OCI-LY1 (cell line): Measurements from ENCODE around the gene DNAH8.

Experiments
- H2AFZ ChIP-seq: fragments of 200-600 bp; sonication (generic), shearing (Covaris generic); 2 replicates; pipeline ENCODE4 v1.6.0; 2014; ENCODE audit warnings: antibody characterized with exemption, mild to moderate bottlenecking, low read length
- H3F3A ChIP-seq: fragments of 200-600 bp; sonication (generic), shearing (Covaris generic); 2 replicates; pipeline ENCODE4 v1.6.0; 2014; ENCODE audit warnings: mild to moderate bottlenecking, antibody characterized with exemption, low read length, moderate library complexity; ENCODE audit not compliant: insufficient read depth
- H3K27ac ChIP-seq: fragments of 200-600 bp; sonication (generic); 2 replicates; pipeline ENCODE4 v1.5.1; 2014; ENCODE audit warnings: low read length, mixed run types, mild to moderate bottlenecking, low read depth; ENCODE audit not compliant: poor library complexity, severe bottlenecking
- H3K27me3 ChIP-seq: fragments of 200-600 bp; sonication (generic); 2 replicates; pipeline ENCODE4 v1.6.0; 2014; ENCODE audit warnings: antibody characterized with exemption, mild to moderate bottlenecking, low read length, moderate library complexity; ENCODE audit not compliant: insufficient read depth
- H3K36me3 ChIP-seq: fragments of 200-600 bp; sonication (generic); 2 replicates; pipeline ENCODE4 v1.6.1; 2014; ENCODE audit warnings: mild to moderate bottlenecking, antibody characterized with exemption, low read length, moderate library complexity, mixed read lengths; ENCODE audit not compliant: insufficient read depth
- H3K4me1 ChIP-seq: fragments of 200-600 bp; sonication (generic); 2 replicates; pipeline ENCODE4 v1.5.1; 2014; ENCODE audit warnings: mild to moderate bottlenecking, low read length, moderate library complexity; ENCODE audit not compliant: insufficient read depth, severe bottlenecking
- H3K4me2 ChIP-seq: fragments of 200-600 bp; sonication (generic), shearing (Covaris generic); 2 replicates; pipeline ENCODE4 v1.6.1; 2014; ENCODE audit warnings: low read length
- H3K4me3 ChIP-seq: fragments of 200-600 bp; sonication (generic); 2 replicates; pipeline ENCODE4 v1.5.1; 2014; ENCODE audit warnings: low read length, low read depth, mild to moderate bottlenecking, mixed read lengths; ENCODE audit not compliant: poor library complexity, severe bottlenecking
- H3K79me2 ChIP-seq: fragments of 200-600 bp; shearing (Covaris generic); 2 replicates; pipeline ENCODE4 v1.6.1; 2016; ENCODE audit warnings: mixed run types, low read length, mixed read lengths; ENCODE audit not compliant: insufficient read depth
- H3K9ac ChIP-seq: fragments of 200-600 bp; sonication (generic), shearing (Covaris generic); 2 replicates; pipeline ENCODE4 v1.6.1; 2014; ENCODE audit warnings: mild to moderate bottlenecking, low read length, mixed read lengths
- H3K9me2 ChIP-seq: fragments of 200-600 bp; sonication (generic), shearing (Covaris generic); 2 replicates; pipeline ENCODE4 v1.6.1; 2014; ENCODE audit warnings: low read depth, mild to moderate bottlenecking, low read length, mixed read lengths
- H3K9me3 ChIP-seq: fragments of 200-600 bp; shearing (Covaris generic); 2 replicates; pipeline ENCODE4 v1.6.1; 2014; ENCODE audit warnings: low read length, mixed read lengths
- H4K20me1 ChIP-seq: fragments of 200-600 bp; sonication (generic), shearing (Covaris generic); 2 replicates; pipeline ENCODE4 v1.6.0; 2016; ENCODE audit warnings: mild to moderate bottlenecking, low read length; ENCODE audit not compliant: insufficient read depth
- EZH2 ChIP-seq: fragments of 200-600 bp; sonication (generic), shearing (Covaris generic); IDR thresholded peaks from 2 replicates; pipeline ENCODE4 v1.8.0; 2017; ENCODE audit warnings: borderline replicate concordance, mixed run types, mild to moderate bottlenecking, antibody characterized with exemption, low read length, moderate library complexity, mixed read lengths
- TF ChIP-seq, protein P1 (sequence below): fragments of 200-600 bp; sonication (generic), shearing (Covaris generic); IDR thresholded peaks from 2 replicates; pipeline ENCODE4 v1.5.1; 2017; ENCODE audit warnings: mild to moderate bottlenecking, antibody characterized with exemption, low read length, moderate library complexity, mixed read lengths

DNAH8 gene

GRCh38 chr6:38857815-38858214 is 142.7 kb downstream of the DNAH8 start:
- no peaks in the 10 kb centered on the region for H3K79me2 ChIP-seq
- H3K4me2 ChIP-seq, result no peak overlapping the region
- no peaks in the 10 kb centered on the region for H3K36me3 ChIP-seq
- H3K4me1 ChIP-seq, result no peaks in the 10 kb centered on the region
- H3K9ac ChIP-seq, result no peak overlapping the region
- H4K20me1 ChIP-seq, result no peaks in the 10 kb centered on the region
- no peaks in the 10 kb centered on the region for H3K9me3 ChIP-seq
- H3K9me2 ChIP-seq, result no peaks in the 10 kb centered on the region
- H3K27ac ChIP-seq, result no peak overlapping the region
- no peaks in the 10 kb centered on the region for H3F3A ChIP-seq
- H3K4me3 ChIP-seq, result no peak overlapping the region
- no peak overlapping the region for H2AFZ ChIP-seq
- no peaks in the 10 kb centered on the region for H3K27me3 ChIP-seq
- no peak for TF ChIP-seq EZH2
- TF ChIP-seq, protein P1, sequence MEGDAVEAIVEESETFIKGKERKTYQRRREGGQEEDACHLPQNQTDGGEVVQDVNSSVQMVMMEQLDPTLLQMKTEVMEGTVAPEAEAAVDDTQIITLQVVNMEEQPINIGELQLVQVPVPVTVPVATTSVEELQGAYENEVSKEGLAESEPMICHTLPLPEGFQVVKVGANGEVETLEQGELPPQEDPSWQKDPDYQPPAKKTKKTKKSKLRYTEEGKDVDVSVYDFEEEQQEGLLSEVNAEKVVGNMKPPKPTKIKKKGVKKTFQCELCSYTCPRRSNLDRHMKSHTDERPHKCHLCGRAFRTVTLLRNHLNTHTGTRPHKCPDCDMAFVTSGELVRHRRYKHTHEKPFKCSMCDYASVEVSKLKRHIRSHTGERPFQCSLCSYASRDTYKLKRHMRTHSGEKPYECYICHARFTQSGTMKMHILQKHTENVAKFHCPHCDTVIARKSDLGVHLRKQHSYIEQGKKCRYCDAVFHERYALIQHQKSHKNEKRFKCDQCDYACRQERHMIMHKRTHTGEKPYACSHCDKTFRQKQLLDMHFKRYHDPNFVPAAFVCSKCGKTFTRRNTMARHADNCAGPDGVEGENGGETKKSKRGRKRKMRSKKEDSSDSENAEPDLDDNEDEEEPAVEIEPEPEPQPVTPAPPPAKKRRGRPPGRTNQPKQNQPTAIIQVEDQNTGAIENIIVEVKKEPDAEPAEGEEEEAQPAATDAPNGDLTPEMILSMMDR, result no peak

- Histone ChIP-seq H3K27me3 (no peaks in the 10 kb centered on the region), H3K4me2 (no peak overlapping the region), H3F3A (no peaks in the 10 kb centered on the region), H3K9ac (no peak overlapping the region), H3K4me3 (no peak overlapping the region), H3K9me3 (no peaks in the 10 kb centered on the region), H3K27ac (no peak overlapping the region), H3K36me3 (no peaks in the 10 kb centered on the region), H3K9me2 (no peaks in the 10 kb centered on the region), H3K4me1 (no peaks in the 10 kb centered on the region), H4K20me1 (no peaks in the 10 kb centered on the region), H3K79me2 (no peaks in the 10 kb centered on the region), H2AFZ (no peak overlapping the region)
- no peak for TF ChIP-seq EZH2
- TF ChIP-seq, protein P1, result no peak
These were observed 144.9 kb downstream of the DNAH8 start for GRCh38 chr6:38860041-38860440.

GRCh38 chr6:38861926-38862401 is 146.9 kb downstream of the DNAH8 start:
- no peaks in the 10 kb centered on the region for H3K36me3 ChIP-seq
- TF ChIP-seq EZH2, result no peak
- TF ChIP-seq, protein P1, result no peak

More at GRCh38 chr6:38861926-38862401, 146.9 kb downstream of the DNAH8 start:
- Histone ChIP-seq H3K27me3 (no peaks in the 10 kb centered on the region), H3K9me2 (no peaks in the 10 kb centered on the region), H3K79me2 (no peaks in the 10 kb centered on the region), H3K9ac (no peak overlapping the region), H2AFZ (no peak overlapping the region), H4K20me1 (no peaks in the 10 kb centered on the region), H3K9me3 (no peaks in the 10 kb centered on the region), H3K4me2 (no peak overlapping the region), H3K27ac (no peak overlapping the region), H3K4me3 (no peak overlapping the region), H3K4me1 (no peaks in the 10 kb centered on the region), H3F3A (no peaks in the 10 kb centered on the region)
